Transverse colon (tissue), 4 donors: ENCODE measurements around the gene ABCA7. TPM values are rescaled to one million over a fixed set of nuclear protein-coding genes. Genes with fewer than 3 reads are reported as not detected.

ENCODE experiments used
- DNase-seq: peaks from one replicate; pipeline ENCODE4 v3.0.0-alpha.2; 2019
- H3K27ac ChIP-seq, 4 donors: fragments of 200-600 bp; sonication (generic); 2 replicates each; pipeline ENCODE4 v1.5.1; 2016 to 2018; ENCODE audit warnings: inconsistent platforms in 4 of 4
- H3K27me3 ChIP-seq: fragments of 200-600 bp; sonication (generic); 2 replicates; pipeline ENCODE4 v1.5.1; 2017; ENCODE audit warnings: inconsistent platforms
- H3K36me3 ChIP-seq, 4 donors: fragments of 200-600 bp; sonication (generic); 2 replicates each; pipeline ENCODE4 v1.5.1; 2017 to 2019; ENCODE audit warnings: inconsistent platforms in 4 of 4
- H3K4me1 ChIP-seq, 4 donors: fragments of 200-600 bp; sonication (generic); 2 replicates each; pipeline ENCODE4 v1.5.1; 2017 to 2020; ENCODE audit warnings: inconsistent platforms in 4 of 4
- H3K4me3 ChIP-seq, 4 donors: fragments of 200-600 bp; sonication (generic); 1 replicate in 1 of 4; 2 replicates in 3 of 4; pipeline versions ENCODE4 v1.5.1 to v1.6.1; 2017 to 2019; ENCODE audit warnings: inconsistent platforms in 4 of 4
- H3K9me3 ChIP-seq, 2 donors: fragments of 200-600 bp; sonication (generic); 2 replicates each; pipeline ENCODE4 v1.5.1; 2017 to 2019; ENCODE audit warnings: inconsistent platforms in 2 of 2
- CTCF ChIP-seq, 5 experiments: fragments of 200-600 bp in 3 of 5; fragments of 450-650 bp in 2 of 5; sonication (generic) in 3 of 5; IDR thresholded peaks; 1 replicate in 2 of 5; 2 replicates in 3 of 5; pipeline ENCODE4 v1.5.1; 2016 to 2017; ENCODE audit warnings: antibody characterized with exemption in 5 of 5, inconsistent platforms in 3 of 5, mild to moderate bottlenecking in 2 of 5, moderate library complexity in 1 of 5
- EP300 ChIP-seq: sonication (generic); formaldehyde crosslinking; IDR thresholded peaks from one replicate; pipeline ENCODE4 v1.6.1; 2017; ENCODE audit warnings: antibody characterized with exemption, low read depth
- POLR2A ChIP-seq: fragments of 450-650 bp; IDR thresholded peaks from one replicate; pipeline ENCODE4 v1.6.1; 2016; ENCODE audit warnings: antibody characterized with exemption, mild to moderate bottlenecking, moderate library complexity
- POLR2AphosphoS5 ChIP-seq, 3 donors: sonication (generic); formaldehyde crosslinking; IDR thresholded peaks; one replicate each; pipeline ENCODE4 v1.6.1; 2016; ENCODE audit warnings: antibody characterized with exemption in 3 of 3
- WGBS, 2 donors: methylation state at CpG; one replicate each; pipeline ENCODE4 v1.1.5; 2018; ENCODE audit warnings: low coverage in 1 of 2; 5-methylcytosine and 5-hydroxymethylcytosine counted together
- in situ Hi-C, 4 donors: fragments of 200-750 bp; cut with MboI; loops; one replicate each; pipeline versions ENCODE4 v1.15.0 to v1.15.1; 2017; ENCODE audit warnings: low sequenced_read_pairs in 3 of 4, low pct_ligation_motif_present in 1 of 4, low pct_unique_long_range_greater_than_20kb in 1 of 4
- intact Hi-C: fragments of 100-400 bp; cut with DNase I; formaldehyde crosslinking; loops from one replicate; pipeline ENCODE4 v1.15.1; 2023; ENCODE audit warnings: low total_unique reads
- total RNA-seq, 4 donors: library from RNA; depleted of rRNA; stranded (reverse); fragments of >200 nt; gene quantifications; one replicate each; pipeline ENCODE4 v1.1.0, GENCODE V29; 2016

The ABCA7 gene
- total RNA-seq, 4 donors from 2014 or later: 47.1 to 128 (median 82.0) TPM

GRCh38 chr19:1065606-1066109 is 25.8 kb downstream of the ABCA7 start:
- TF ChIP-seq EP300 (no peak), POLR2AphosphoS5 (IDR thresholded peaks at IDR 0.05) (peak in 2 of 3 donors; percentile 55 to 68), POLR2A (peak; percentile 39), CTCF (IDR thresholded peaks at IDR 0.05) (no peak)
- peak overlapping the region; percentile 5 to 79 (median 38) for H3K27ac ChIP-seq
- peaks cover 43% of the 10 kb centered on the region for H3K27me3 ChIP-seq
- peak; percentile 82 for DNase-seq
- in situ Hi-C loops (no loop called here), intact Hi-C loops (no loop called here)
- no peaks in the 10 kb centered on the region for H3K36me3 ChIP-seq
- H3K4me3 ChIP-seq: no peak overlapping the region
- H3K9me3 ChIP-seq: no peaks in the 10 kb centered on the region
- WGBS, 2 donors: 23% methylated on average over 13 of the region's 17 CpGs; no CpG with 5 or more reads in 1 of the 2 donors
- H3K4me1 ChIP-seq: peaks cover 34 to 57% (median 50%) of the 10 kb centered on the region in 4 donors

GRCh38 chr19:1066251-1066747 is 26.4 kb downstream of the ABCA7 start:
- no peak for TF ChIP-seq POLR2A
- no peak for TF ChIP-seq CTCF (IDR thresholded peaks at IDR 0.05)
- no peak for TF ChIP-seq EP300
- no peak for TF ChIP-seq POLR2AphosphoS5 (IDR thresholded peaks at IDR 0.05)
- DNase-seq: no peak
- no peaks in the 10 kb centered on the region for H3K9me3 ChIP-seq
- H3K4me1 ChIP-seq: peaks cover 34 to 62% (median 53%) of the 10 kb centered on the region in 4 donors
- intact Hi-C loops: no loop called here
- 30 to 60% methylated on average over 5 to 11 of the region's 17 CpGs for WGBS, 2 donors
- in situ Hi-C loops: no loop called here
- peaks cover 50% of the 10 kb centered on the region for H3K27me3 ChIP-seq
- no peaks in the 10 kb centered on the region for H3K36me3 ChIP-seq
- H3K27ac ChIP-seq: peak overlapping the region; percentile 73 to 88 (median 79)
- peak overlapping the region in 3 of 4 donors; percentile 24 to 51 (median 41) for H3K4me3 ChIP-seq

DNA sequence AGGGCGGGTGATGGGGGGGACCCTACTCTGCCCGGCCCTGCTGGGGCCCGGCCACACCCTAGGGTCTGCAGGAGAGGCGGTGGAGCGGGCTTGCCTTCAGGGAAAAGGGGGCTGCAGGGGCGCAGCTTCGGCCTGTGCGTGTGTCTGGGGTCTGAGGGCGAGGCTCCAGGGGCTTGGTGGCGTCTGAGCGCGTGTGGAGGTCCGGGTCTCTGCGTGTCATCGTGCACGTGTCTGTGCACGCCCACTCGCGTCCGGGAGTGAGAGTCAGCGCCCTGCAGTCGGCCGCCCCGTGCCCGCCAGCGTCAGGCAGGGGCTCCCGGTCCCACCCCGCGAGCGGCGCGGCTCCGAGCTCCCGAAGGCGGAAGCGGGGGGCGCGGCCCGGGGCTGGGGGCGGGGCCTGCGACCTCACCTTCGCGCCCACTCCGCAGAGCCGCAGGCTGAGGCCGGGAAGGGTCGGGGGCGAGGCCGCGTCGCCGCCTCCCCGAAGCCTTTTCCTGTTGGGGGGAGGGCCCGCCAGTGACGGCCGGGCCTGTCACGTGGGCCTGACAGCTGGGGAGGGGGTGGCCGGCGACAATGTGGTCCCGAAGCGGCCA is 26.9 kb downstream of the ABCA7 start, which contains the start of gene ARHGAP45:
TSS of gene ARHGAP45 (plus strand) at position 420 of the 593 bp plus-strand sequence. CDS start 239 bp downstream, outside the sequence.
- Histone ChIP-seq H3K36me3 (no peaks in the 10 kb centered on the region), H3K4me3 (peak within 1 kb of the TSS; percentile 24 to 51 (median 38)), H3K4me1 (peaks cover 34 to 62% (median 57%) of the 10 kb centered on the region in 4 donors), H3K27me3 (peaks cover 55% of the 10 kb centered on the region), H3K27ac (peak within 1 kb of the TSS; percentile 73 to 88 (median 79)), H3K9me3 (no peaks in the 10 kb centered on the region)
- WGBS, 2 donors: 8% methylated on average over 23 of the region's 61 CpGs; no CpG with 5 or more reads in 1 of the 2 donors
- intact Hi-C loops: no loop called here
- in situ Hi-C loops: no loop called here
- DNase-seq: peak; percentile 70
- TF ChIP-seq EP300 (no peak), POLR2A (no peak), POLR2AphosphoS5 (IDR thresholded peaks at IDR 0.05) (no peak), CTCF (IDR thresholded peaks at IDR 0.05) (no peak)

- Histone ChIP-seq H3K4me1 (peaks cover 34 to 62% (median 59%) of the 10 kb centered on the region in 4 donors), H3K9me3 (no peaks in the 10 kb centered on the region), H3K27ac (peak overlapping the region; percentile 73 to 88 (median 79)), H3K27me3 (peaks cover 61% of the 10 kb centered on the region), H3K36me3 (no peaks in the 10 kb centered on the region), H3K4me3 (peak overlapping the region; percentile 24 to 51 (median 38))
- 7% methylated on average over 18 of the region's 38 CpGs; no CpG with 5 or more reads in 1 of the 2 donors for WGBS, 2 donors
- TF ChIP-seq POLR2A (no peak), EP300 (no peak), CTCF (IDR thresholded peaks at IDR 0.05) (no peak), POLR2AphosphoS5 (IDR thresholded peaks at IDR 0.05) (no peak)
- in situ Hi-C loops (no loop called here), intact Hi-C loops (no loop called here)
- peak; percentile 34 for DNase-seq
These were observed 27.5 kb downstream of the ABCA7 start for GRCh38 chr19:1067341-1067957.
